Neuronal stem cell (in vitro differentiated cells): Measurements from ENCODE around the gene LRRC75A.

ENCODE experiments used
- DNase-seq: peaks from one replicate; pipeline ENCODE4 v3.0.0-alpha.2; 2013; ENCODE audit warnings: low spot score
- H2AFZ ChIP-seq: one replicate; pipeline ENCODE4 v1.6.1; 2013; ENCODE audit warnings: mild to moderate bottlenecking, low read length, inconsistent platforms
- H2AK5ac ChIP-seq: 2 replicates; pipeline ENCODE4 v1.6.1; 2013; ENCODE audit warnings: low read depth, mild to moderate bottlenecking, inconsistent platforms, low read length, moderate library complexity, mixed read lengths
- H2BK120ac ChIP-seq: 2 replicates; pipeline ENCODE4 v1.6.1; 2013; ENCODE audit warnings: low read depth, mild to moderate bottlenecking, inconsistent platforms, low read length, moderate library complexity, mixed read lengths
- H2BK12ac ChIP-seq: one replicate; pipeline ENCODE4 v1.6.1; 2013; ENCODE audit warnings: low read length, inconsistent platforms
- H2BK15ac ChIP-seq: 2 replicates; pipeline ENCODE4 v1.6.1; 2013; ENCODE audit warnings: mild to moderate bottlenecking, low read length, inconsistent platforms, mixed read lengths
- H2BK5ac ChIP-seq: one replicate; pipeline ENCODE4 v1.6.1; 2013; ENCODE audit warnings: inconsistent platforms, mild to moderate bottlenecking, low read length, moderate library complexity
- H3K14ac ChIP-seq: one replicate; pipeline ENCODE4 v1.6.1; 2013; ENCODE audit warnings: low read length, inconsistent platforms
- H3K18ac ChIP-seq: 2 replicates; pipeline ENCODE4 v1.6.1; 2013; ENCODE audit warnings: low read length, inconsistent platforms
- H3K23ac ChIP-seq: 2 replicates; pipeline ENCODE4 v1.6.1; 2013; ENCODE audit warnings: low read depth, mild to moderate bottlenecking, mixed read lengths, low read length, inconsistent platforms; ENCODE audit not compliant: poor library complexity
- H3K27ac ChIP-seq: replicated peaks from 3 replicates; pipeline ENCODE4 v1.5.1; 2013; ENCODE audit warnings: low read length, inconsistent platforms
- H3K27me3 ChIP-seq, 3 experiments: 2 replicates each; pipeline ENCODE4 v1.6.1; 2013; ENCODE audit warnings: low read length in 3 of 3, mild to moderate bottlenecking in 2 of 3, inconsistent platforms in 1 of 3, low read depth in 1 of 3, mixed read lengths in 1 of 3, moderate library complexity in 1 of 3; ENCODE audit not compliant: control insufficient read depth in 3 of 3, insufficient read depth in 3 of 3
- H3K36me3 ChIP-seq, 2 donors: replicated peaks in 1 of 2; 2 replicates each; pipeline ENCODE4 v1.6.1; 2013; ENCODE audit warnings: low read length in 2 of 2; ENCODE audit not compliant: control insufficient read depth in 2 of 2, insufficient read depth in 2 of 2
- H3K4ac ChIP-seq: 2 replicates; pipeline ENCODE4 v1.6.1; 2013; ENCODE audit warnings: inconsistent platforms, mild to moderate bottlenecking, low read length, moderate library complexity
- H3K4me1 ChIP-seq, 2 donors: 1 replicate in 1 of 2; 2 replicates in 1 of 2; pipeline ENCODE4 v1.6.1; 2013; ENCODE audit warnings: low read length in 2 of 2, low read depth in 1 of 2; ENCODE audit not compliant: control insufficient read depth in 2 of 2, insufficient read depth in 1 of 2
- H3K4me2 ChIP-seq: one replicate; pipeline ENCODE4 v1.6.1; 2013; ENCODE audit warnings: mild to moderate bottlenecking, low read length, inconsistent platforms; ENCODE audit not compliant: insufficient read depth, poor library complexity, severe bottlenecking
- H3K4me3 ChIP-seq, 2 donors: 2 replicates each; pipeline ENCODE4 v1.5.1; 2013; ENCODE audit warnings: low read length in 2 of 2, mild to moderate bottlenecking in 2 of 2, inconsistent platforms in 1 of 2, moderate library complexity in 1 of 2
- H3K79me1 ChIP-seq: one replicate; pipeline ENCODE4 v1.6.1; 2013; ENCODE audit warnings: low read depth, mild to moderate bottlenecking, inconsistent platforms, low read length, moderate library complexity
- H3K9ac ChIP-seq: one replicate; pipeline ENCODE4 v1.6.1; 2013; ENCODE audit warnings: mild to moderate bottlenecking, low read depth, low read length, inconsistent platforms; ENCODE audit not compliant: poor library complexity
- H3K9me3 ChIP-seq, 2 donors: replicated peaks in 1 of 2; 2 replicates each; pipeline versions ENCODE3 to v1.6.1; 2013; ENCODE audit warnings: low read length in 2 of 2, mild to moderate bottlenecking in 2 of 2, inconsistent platforms in 1 of 2, low read depth in 1 of 2, mixed read lengths in 1 of 2, moderate library complexity in 1 of 2; ENCODE audit not compliant: control insufficient read depth in 2 of 2, insufficient read depth in 1 of 2
- H4K8ac ChIP-seq: one replicate; pipeline ENCODE4 v1.6.1; 2013; ENCODE audit warnings: low read depth, mild to moderate bottlenecking, inconsistent platforms, low read length, moderate library complexity
- H4K91ac ChIP-seq: one replicate; pipeline ENCODE4 v1.6.1; 2013; ENCODE audit warnings: low read length, low read depth, mild to moderate bottlenecking, inconsistent platforms; ENCODE audit not compliant: poor library complexity
- WGBS, 2 donors: extraction: QIAGEN DNeasy Blood & Tissue Kit; methylation state at CpG; one replicate each; pipeline ENCODE4 v1.1.7; 2013; ENCODE audit warnings: missing lambda C conversion rate in 2 of 2, mixed read lengths in 1 of 2; ENCODE audit not compliant: insufficient read length in 2 of 2, insufficient replicate concordance in 1 of 2; ENCODE audit errors: extremely low coverage in 2 of 2; 5-methylcytosine and 5-hydroxymethylcytosine counted together

Gene LRRC75A

DNA sequence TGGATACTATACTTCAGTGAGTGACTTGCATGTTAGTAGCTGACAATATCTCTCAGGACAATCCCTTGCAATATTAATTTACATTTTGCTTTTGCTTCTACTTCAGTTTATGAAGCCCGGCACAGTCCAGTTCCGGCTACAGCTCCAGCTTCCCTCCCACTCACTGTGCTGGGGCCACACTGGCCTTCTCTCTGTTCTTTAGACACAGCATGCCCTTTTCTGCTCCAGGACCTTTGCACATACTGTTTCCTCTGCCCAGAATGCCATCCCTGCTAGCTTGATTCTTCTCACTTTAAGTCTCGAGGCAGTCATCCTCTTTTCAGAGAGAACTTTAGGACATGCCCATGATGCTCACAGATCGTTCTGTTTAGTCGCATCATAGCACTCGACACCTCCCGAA, 25.5 kb upstream of the LRRC75A start:
- Histone ChIP-seq H3K36me3 (no peaks in the 10 kb centered on the region), H4K8ac (no peak overlapping the region), H3K18ac (no peak overlapping the region), H3K27ac (no peak overlapping the region), H3K4ac (no peak overlapping the region), H3K9ac (no peak overlapping the region), H3K4me2 (no peak overlapping the region), H3K4me3 (no peak overlapping the region), H2AK5ac (no peak overlapping the region), H2BK5ac (no peak overlapping the region), H2AFZ (no peak overlapping the region), H4K91ac (no peak overlapping the region), H3K23ac (no peak overlapping the region), H2BK12ac (no peak overlapping the region), H3K27me3 (no peaks in the 10 kb centered on the region), H3K79me1 (no peaks in the 10 kb centered on the region), H2BK15ac (no peak overlapping the region), H3K14ac (no peak overlapping the region), H3K9me3 (no peaks in the 10 kb centered on the region), H3K4me1 (peaks cover 5 to 10% of the 10 kb centered on the region in 2 donors), H2BK120ac (no peak overlapping the region)
- no peak for DNase-seq
- no CpG with 5 or more reads among the region's 7 CpGs for WGBS, 2 donors

DNA sequence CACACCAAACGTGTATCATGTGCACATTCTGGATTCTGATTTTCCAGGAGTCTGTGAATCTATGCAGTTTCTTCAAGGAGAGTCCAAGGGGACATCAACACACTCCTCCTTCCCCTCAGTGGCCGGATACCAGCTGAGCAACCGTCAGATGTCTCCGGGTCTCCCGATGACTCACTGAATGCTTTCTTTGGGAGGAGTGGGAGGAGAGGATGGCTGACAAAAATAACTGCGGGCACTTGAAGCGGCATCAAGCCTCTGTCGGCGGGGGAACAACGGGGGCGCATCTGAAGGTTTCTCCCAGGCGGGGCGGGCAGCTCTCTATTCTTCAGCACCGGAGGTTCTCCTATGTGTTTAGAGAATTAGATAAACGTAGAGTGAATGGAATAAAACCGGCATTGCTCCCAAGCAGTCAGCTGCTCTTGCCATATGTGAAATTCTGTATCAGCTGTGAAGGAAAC, 24.6 kb upstream of the LRRC75A start:
- WGBS, 2 donors, result no CpG with 5 or more reads among the region's 16 CpGs
- no peak overlapping the region for H3K23ac ChIP-seq
- peak overlapping the region; percentile 87 for H2AFZ ChIP-seq
- no peak overlapping the region for H3K4me2 ChIP-seq
- H3K18ac ChIP-seq, result no peak overlapping the region
- no peaks in the 10 kb centered on the region for H3K79me1 ChIP-seq
- H4K8ac ChIP-seq, result no peak overlapping the region
- no peaks in the 10 kb centered on the region for H3K9me3 ChIP-seq
- H3K4ac ChIP-seq, result no peak overlapping the region
- H3K4me3 ChIP-seq, result peak overlapping the region in 1 of 2 donors; percentile 25
- H3K27ac ChIP-seq, result no peak overlapping the region
- DNase-seq, result no peak
- no peaks in the 10 kb centered on the region for H3K27me3 ChIP-seq
- no peak overlapping the region for H2AK5ac ChIP-seq
- no peak overlapping the region for H2BK5ac ChIP-seq
- peaks cover 11 to 16% of the 10 kb centered on the region in 2 donors for H3K4me1 ChIP-seq
- no peak overlapping the region for H3K9ac ChIP-seq
- no peak overlapping the region for H2BK120ac ChIP-seq
- no peak overlapping the region for H2BK12ac ChIP-seq
- no peak overlapping the region for H4K91ac ChIP-seq
- H3K14ac ChIP-seq, result no peak overlapping the region
- H3K36me3 ChIP-seq, result no peaks in the 10 kb centered on the region
- H2BK15ac ChIP-seq, result no peak overlapping the region

DNA sequence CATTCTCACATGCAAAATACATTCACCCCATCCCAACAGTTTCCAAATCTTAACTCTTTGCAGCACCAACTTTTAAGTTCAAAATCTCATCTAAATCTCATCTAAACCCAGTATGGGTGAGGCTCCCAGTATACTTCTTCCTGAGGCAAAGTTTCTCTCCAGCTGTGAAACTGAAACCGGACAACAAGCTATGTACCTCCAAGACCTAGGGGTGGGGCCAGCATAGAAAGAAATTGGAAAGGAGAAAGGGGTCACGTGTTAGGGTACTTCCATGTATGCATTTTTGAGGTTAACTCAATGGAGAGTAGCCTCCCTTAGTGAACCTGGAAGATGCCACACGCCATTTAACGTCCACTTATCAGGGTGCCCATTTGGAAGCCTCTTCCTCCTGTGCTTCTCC, 23.9 kb upstream of the LRRC75A start:
- Histone ChIP-seq H2BK15ac (no peak overlapping the region), H3K27ac (no peak overlapping the region), H2BK12ac (peak overlapping the region; percentile 42), H2BK120ac (no peak overlapping the region), H3K4ac (no peak overlapping the region), H4K8ac (no peak overlapping the region), H3K79me1 (no peaks in the 10 kb centered on the region), H2AFZ (peak overlapping the region; percentile 87), H3K4me2 (no peak overlapping the region), H3K4me1 (peaks cover 11 to 16% of the 10 kb centered on the region in 2 donors), H3K9ac (no peak overlapping the region), H3K4me3 (no peak overlapping the region), H3K18ac (no peak overlapping the region), H3K27me3 (no peaks in the 10 kb centered on the region), H4K91ac (no peak overlapping the region), H2BK5ac (no peak overlapping the region), H3K9me3 (no peaks in the 10 kb centered on the region), H3K14ac (no peak overlapping the region), H2AK5ac (no peak overlapping the region), H3K36me3 (no peaks in the 10 kb centered on the region), H3K23ac (no peak overlapping the region)
- WGBS, 2 donors, result no CpG with 5 or more reads among the region's 4 CpGs
- DNase-seq, result no peak

DNA sequence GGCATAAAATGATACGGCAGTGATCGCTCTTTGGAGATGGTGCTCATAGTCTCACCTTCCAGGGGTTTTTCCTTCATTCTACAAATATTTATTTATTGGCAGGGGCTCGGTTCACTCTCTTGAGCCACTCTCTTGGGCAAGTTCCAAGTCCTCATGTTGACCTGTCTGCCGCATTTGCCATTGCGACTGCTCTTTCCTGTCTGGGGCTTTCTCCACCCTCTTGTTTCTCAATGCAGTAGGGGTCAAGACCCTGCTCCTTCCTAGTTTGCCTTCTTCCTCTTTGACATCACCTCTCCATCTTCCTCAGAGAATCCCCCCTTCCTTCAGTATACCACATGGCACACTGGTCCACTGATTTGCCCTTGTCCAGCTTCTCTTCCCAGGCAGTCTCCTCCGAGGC, 21.9 kb upstream of the LRRC75A start:
- Histone ChIP-seq H3K4ac (no peak overlapping the region), H3K27ac (no peak overlapping the region), H3K14ac (no peak overlapping the region), H3K79me1 (no peaks in the 10 kb centered on the region), H2AFZ (no peak overlapping the region), H3K4me3 (no peak overlapping the region), H3K9me3 (no peaks in the 10 kb centered on the region), H3K23ac (no peak overlapping the region), H3K36me3 (no peaks in the 10 kb centered on the region), H2BK15ac (no peak overlapping the region), H3K27me3 (no peaks in the 10 kb centered on the region), H2BK12ac (no peak overlapping the region), H2AK5ac (no peak overlapping the region), H2BK5ac (no peak overlapping the region), H4K91ac (no peak overlapping the region), H2BK120ac (no peak overlapping the region), H3K4me1 (peaks cover 11 to 19% of the 10 kb centered on the region in 2 donors), H3K9ac (no peak overlapping the region), H3K18ac (no peak overlapping the region), H4K8ac (no peak overlapping the region), H3K4me2 (no peak overlapping the region)
- no CpG with 5 or more reads among the region's 6 CpGs for WGBS, 2 donors
- no peak for DNase-seq
